ENCODE measurements around the gene CR1L. TPM values are rescaled to one million over a fixed set of nuclear protein-coding genes. Genes with fewer than 3 reads are reported as not detected.
"Not testable (repeated sequence)": the region's sequence is repeated elsewhere in the genome, so short reads cannot be mapped to it uniquely, and the experiment has no call there.

Gene CR1L
- total RNA-seq, 1 donor: under 0.01 TPM

- DNase-seq (ENCODE audit: low read depth in 2 of 3, low spot score in 2 of 3): no peak
Measured at GRCh38 chr1:207676153-207676552, 31.2 kb downstream of the CR1L start.

DNA sequence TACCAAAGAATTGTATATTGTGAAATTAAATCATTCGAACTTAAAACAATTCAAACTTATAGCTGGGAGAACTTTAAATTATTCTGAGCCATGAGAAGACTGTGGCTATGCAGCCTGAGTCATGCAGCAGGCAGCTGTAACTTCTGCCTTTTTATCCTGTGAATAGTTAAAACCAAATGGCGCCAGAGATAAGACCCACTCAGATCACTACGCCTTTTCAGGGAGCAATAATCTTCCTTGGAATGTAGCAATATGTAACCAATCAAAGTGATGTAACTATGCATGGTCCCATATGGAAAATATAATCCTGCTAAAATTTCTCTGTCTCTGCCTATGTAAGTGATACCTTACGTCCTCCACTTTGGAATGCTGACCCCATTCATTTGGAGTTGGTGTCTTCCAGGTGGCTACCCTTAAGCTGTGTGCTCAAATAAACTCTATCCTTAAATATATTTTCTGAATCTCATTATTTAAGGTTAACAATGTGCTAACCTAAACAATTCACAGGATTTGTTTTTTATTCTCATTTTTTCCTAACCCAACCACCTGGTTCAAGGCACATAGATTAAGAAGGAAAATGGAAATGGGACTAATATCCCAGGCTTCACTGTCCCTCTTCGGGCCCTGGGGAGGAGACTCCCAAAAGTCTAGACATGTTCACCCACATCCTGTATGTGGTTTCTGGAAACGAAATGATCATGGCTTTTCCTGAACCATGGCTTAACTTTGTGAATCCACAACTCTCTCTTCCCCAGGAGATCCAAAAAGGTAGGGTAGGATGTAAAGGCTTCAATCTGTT is 35.9 kb downstream of the CR1L start:
- peak in 2 of 3 donors; percentile 22 to 29 for DNase-seq (ENCODE audit: low read depth in 2 of 3, low spot score in 2 of 3)

- not testable (repeated sequence) for DNase-seq (ENCODE audit: low read depth in 2 of 3, low spot score in 2 of 3)
Measured at GRCh38 chr1:207682872-207683434, 38.0 kb downstream of the CR1L start.

DNA sequence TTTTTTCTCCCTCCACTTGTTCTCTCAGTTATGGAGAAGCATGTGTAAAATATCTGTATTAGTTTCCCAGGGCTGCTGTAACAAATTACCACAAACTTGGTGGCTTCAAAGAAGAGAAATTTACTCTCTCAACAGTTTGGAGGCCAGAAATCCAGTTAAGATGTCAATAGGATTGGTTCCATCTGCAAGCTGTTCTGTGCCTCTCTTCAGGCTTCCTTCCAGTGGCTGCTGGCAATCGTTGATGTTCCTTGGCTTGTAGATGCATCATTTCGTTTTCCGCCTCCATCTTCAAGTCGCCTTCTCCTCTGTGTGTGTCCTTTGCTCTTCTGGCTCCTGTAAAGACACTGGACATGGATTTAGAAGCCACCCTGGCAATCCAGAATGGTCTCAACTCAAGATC is 45.6 kb downstream of the CR1L start:
- DNase-seq (ENCODE audit: low read depth in 2 of 3, low spot score in 2 of 3): not testable (repeated sequence)

- no peak for DNase-seq (ENCODE audit: low read depth in 2 of 3, low spot score in 2 of 3)
Measured at GRCh38 chr1:207691010-207691409, 46.1 kb downstream of the CR1L start.

GRCh38 chr1:207691841-207692240 is 46.9 kb downstream of the CR1L start:
- DNase-seq (ENCODE audit: low read depth in 2 of 3, low spot score in 2 of 3): no peak

DNA sequence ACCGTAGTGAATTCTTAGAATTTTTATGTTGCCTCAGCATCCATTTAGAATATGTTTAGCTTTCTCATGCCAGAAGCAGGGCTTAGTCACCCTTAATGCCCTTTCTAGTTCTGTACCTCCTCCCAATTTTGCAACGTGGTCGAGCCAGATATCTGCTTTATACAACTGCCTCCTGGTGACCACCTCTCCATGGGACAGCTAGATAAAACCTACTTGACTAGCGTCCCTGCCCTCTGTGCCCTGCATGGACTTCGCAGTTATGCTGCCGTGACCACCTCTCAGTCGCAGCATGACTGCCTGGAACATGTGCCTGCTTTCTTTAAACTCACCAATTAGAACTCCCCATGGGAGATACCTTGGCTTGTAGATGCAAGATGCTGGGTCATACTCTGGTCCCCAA is 47.4 kb downstream of the CR1L start:
- peak in 1 of 3 donors; percentile 24 for DNase-seq (ENCODE audit: low read depth in 2 of 3, low spot score in 2 of 3)

GRCh38 chr1:207695891-207696290 is 51.0 kb downstream of the CR1L start:
- DNase-seq (ENCODE audit: low read depth in 2 of 3, low spot score in 2 of 3): no peak

- peak in 2 of 3 donors; percentile 35 to 63 for DNase-seq (ENCODE audit: low read depth in 2 of 3, low spot score in 2 of 3)
Measured at GRCh38 chr1:207698822-207699483, 54.0 kb downstream of the CR1L start.

GRCh38 chr1:207702317-207702716 is 57.4 kb downstream of the CR1L start:
- no peak for DNase-seq (ENCODE audit: low read depth in 2 of 3, low spot score in 2 of 3)

GRCh38 chr1:207703712-207704111 is 58.8 kb downstream of the CR1L start:
- DNase-seq (ENCODE audit: low read depth in 2 of 3, low spot score in 2 of 3): no peak

- not testable (repeated sequence) for DNase-seq (ENCODE audit: low read depth in 2 of 3, low spot score in 2 of 3)
Measured at GRCh38 chr1:207708004-207708403, 63.1 kb downstream of the CR1L start.

DNA sequence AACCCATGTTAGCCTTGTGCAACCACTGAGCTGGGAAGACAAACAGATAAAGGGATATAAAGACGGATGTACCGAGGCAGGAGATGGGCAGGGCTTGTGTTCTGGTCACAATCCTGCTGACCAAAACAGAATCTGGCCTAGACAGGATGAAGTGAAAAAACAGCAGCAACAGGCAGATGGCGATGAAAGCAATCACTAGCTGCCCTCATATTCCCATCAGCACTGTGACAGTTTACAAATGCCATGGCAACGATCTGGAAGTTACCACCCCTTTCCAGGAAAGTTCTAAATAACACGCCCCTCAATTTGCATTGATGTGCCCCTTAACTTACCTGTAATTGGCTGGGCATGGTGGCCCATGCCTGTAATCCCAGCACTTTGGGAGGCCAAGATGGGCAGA is 66.4 kb downstream of the CR1L start:
- no peak for DNase-seq (ENCODE audit: low read depth in 2 of 3, low spot score in 2 of 3)

DNA sequence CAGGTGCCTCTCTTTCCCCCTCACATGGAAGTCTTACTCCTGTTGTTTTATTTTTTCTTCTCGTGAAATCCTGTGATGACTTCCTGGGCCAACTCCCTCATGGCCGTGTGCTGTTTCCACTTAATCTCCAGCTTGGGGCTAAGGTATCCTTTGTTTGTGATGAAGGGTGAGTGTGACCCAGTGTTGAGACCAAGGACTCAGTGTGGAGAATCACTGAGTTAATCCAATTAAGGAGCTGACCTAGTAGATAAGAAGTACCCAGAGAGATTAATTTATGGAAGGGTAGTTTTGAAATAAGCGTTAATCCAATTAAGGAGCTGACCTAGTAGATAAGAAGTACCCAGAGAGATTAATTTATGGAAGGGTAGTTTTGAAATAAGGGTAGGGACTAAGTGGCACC is 67.8 kb downstream of the CR1L start:
- not testable (repeated sequence) for DNase-seq (ENCODE audit: low read depth in 2 of 3, low spot score in 2 of 3)

- no peak for DNase-seq (ENCODE audit: low read depth in 2 of 3, low spot score in 2 of 3)
Measured at GRCh38 chr1:207713529-207713928, 68.6 kb downstream of the CR1L start.

GRCh38 chr1:207719234-207719633 is 74.3 kb downstream of the CR1L start:
- no peak for DNase-seq (ENCODE audit: low read depth in 2 of 3, low spot score in 2 of 3)

GRCh38 chr1:207728200-207728858 is 83.4 kb downstream of the CR1L start:
- DNase-seq (ENCODE audit: low read depth in 2 of 3, low spot score in 2 of 3): peak in 2 of 3 donors; percentile 46 to 79

DNA sequence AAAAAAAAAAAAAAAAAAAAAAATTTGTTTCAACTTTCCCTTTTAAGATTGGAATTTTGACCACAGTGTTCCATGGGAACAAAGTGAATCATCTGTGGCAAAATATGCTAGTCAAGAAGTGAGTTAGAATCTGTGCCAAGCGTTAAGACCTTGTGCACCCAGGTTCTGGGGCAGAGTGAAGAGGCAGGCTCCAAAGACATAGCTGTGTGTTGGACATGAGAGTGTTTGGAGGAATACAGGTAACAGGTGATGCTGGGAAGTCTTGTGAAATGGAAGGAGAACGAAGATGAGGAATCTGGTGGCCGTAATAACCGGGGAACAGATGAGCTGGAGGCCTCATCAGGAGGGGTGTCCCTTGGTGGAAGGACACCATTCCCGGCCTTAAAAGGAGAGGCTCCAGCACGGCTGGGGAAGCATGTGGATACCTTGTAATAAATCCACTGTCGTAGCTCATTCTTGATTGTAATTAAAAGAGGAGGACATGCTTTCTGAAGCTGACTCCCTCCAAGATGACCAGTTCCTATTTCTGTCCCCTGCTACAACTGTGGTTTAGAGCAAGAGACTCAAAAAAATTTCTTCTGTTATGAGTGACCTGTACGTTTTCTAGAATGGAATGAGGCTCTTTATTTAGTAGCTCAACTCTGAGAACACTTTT is 92.7 kb downstream of the CR1L start:
- not testable (repeated sequence) for DNase-seq (ENCODE audit: low read depth in 2 of 3, low spot score in 2 of 3)

DNA sequence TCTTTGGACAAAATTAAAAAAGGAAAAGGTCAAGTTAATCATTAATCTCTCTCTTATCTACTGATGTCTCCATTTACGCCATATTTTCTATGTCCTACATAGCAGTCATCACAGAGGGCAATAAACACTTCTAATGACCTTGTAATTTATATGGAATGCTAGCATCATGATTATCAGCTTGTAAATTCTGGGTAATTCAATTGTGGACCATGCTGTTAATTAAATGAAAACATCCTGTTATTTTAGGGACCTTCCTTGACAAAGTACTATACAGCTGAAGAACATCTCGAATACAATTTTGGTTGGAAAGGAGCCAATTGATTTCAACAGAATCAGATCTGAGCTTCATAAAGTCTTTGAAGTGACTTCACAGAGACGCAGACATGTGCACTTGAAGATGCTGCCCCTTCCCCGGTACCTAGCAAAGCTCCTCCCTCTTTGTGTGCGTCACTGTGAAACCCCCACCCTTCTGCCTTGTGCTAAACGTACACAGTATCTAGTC is 93.3 kb downstream of the CR1L start:
- not testable (repeated sequence) for DNase-seq (ENCODE audit: low read depth in 2 of 3, low spot score in 2 of 3)

DNA sequence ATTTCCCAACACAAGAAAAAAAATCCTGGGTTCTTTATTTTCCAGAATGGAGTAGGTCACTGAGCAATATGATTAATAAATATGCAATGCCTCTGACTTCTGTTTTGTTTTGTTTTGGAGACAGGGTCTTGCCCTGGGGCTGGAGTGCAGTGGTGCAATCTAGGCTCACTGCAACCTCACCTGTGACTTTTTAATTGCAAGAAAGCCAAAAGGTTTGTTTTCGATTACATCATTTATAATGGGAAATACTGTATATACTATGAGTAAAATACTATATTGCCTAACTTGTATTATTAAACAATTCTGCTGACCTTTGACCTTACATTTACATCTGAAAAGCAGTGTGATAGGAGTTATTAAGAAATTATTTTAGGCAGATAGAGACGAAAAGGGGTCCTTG is 95.3 kb downstream of the CR1L start:
- DNase-seq (ENCODE audit: low read depth in 2 of 3, low spot score in 2 of 3): no peak
